ENCODE results near the gene DBT.

The DBT gene

GRCh38 chr1:100229681-100230443 is 19.8 kb downstream of the DBT start:
- TF ChIP-seq TOX (CRISPR knock-in tag; IDR thresholded peaks at IDR 0.05; ENCODE audit: borderline replicate concordance): no peak
- no peak for TF ChIP-seq ZNF70 (CRISPR knock-in tag; IDR thresholded peaks at IDR 0.05)
- TF ChIP-seq BACH2 (CRISPR knock-in tag; IDR thresholded peaks at IDR 0.05; ENCODE audit: borderline replicate concordance): no peak
- no peak for TF ChIP-seq ISL1 (CRISPR knock-in tag; IDR thresholded peaks at IDR 0.05)
- no peak for TF ChIP-seq GLIS3 (CRISPR knock-in tag; IDR thresholded peaks at IDR 0.05)
- no peak for TF ChIP-seq OSR1 (CRISPR knock-in tag; IDR thresholded peaks at IDR 0.05)
- TF ChIP-seq CSDC2 (CRISPR knock-in tag; IDR thresholded peaks at IDR 0.05): no peak
- no peak for TF ChIP-seq TSHZ2 (CRISPR knock-in tag; IDR thresholded peaks at IDR 0.05)
- TF ChIP-seq, protein P1, sequence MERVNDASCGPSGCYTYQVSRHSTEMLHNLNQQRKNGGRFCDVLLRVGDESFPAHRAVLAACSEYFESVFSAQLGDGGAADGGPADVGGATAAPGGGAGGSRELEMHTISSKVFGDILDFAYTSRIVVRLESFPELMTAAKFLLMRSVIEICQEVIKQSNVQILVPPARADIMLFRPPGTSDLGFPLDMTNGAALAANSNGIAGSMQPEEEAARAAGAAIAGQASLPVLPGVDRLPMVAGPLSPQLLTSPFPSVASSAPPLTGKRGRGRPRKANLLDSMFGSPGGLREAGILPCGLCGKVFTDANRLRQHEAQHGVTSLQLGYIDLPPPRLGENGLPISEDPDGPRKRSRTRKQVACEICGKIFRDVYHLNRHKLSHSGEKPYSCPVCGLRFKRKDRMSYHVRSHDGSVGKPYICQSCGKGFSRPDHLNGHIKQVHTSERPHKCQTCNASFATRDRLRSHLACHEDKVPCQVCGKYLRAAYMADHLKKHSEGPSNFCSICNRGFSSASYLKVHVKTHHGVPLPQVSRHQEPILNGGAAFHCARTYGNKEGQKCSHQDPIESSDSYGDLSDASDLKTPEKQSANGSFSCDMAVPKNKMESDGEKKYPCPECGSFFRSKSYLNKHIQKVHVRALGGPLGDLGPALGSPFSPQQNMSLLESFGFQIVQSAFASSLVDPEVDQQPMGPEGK (CRISPR knock-in tag; IDR thresholded peaks at IDR 0.05; ENCODE audit: borderline replicate concordance): no peak
- TF ChIP-seq ZC3H10 (CRISPR knock-in tag; IDR thresholded peaks at IDR 0.05): no peak
- TF ChIP-seq ZNF8 (CRISPR knock-in tag; IDR thresholded peaks at IDR 0.05): no peak
- no peak for TF ChIP-seq ZFP30 (CRISPR knock-in tag; IDR thresholded peaks at IDR 0.05)
- TF ChIP-seq, protein P2, sequence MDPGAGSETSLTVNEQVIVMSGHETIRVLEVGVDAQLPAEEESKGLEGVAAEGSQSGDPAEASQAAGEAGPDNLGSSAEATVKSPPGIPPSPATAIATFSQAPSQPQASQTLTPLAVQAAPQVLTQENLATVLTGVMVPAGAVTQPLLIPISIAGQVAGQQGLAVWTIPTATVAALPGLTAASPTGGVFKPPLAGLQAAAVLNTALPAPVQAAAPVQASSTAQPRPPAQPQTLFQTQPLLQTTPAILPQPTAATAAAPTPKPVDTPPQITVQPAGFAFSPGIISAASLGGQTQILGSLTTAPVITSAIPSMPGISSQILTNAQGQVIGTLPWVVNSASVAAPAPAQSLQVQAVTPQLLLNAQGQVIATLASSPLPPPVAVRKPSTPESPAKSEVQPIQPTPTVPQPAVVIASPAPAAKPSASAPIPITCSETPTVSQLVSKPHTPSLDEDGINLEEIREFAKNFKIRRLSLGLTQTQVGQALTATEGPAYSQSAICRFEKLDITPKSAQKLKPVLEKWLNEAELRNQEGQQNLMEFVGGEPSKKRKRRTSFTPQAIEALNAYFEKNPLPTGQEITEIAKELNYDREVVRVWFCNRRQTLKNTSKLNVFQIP (CRISPR knock-in tag; IDR thresholded peaks at IDR 0.05; ENCODE audit: borderline replicate concordance, low read depth): no peak
- TF ChIP-seq, protein P3, sequence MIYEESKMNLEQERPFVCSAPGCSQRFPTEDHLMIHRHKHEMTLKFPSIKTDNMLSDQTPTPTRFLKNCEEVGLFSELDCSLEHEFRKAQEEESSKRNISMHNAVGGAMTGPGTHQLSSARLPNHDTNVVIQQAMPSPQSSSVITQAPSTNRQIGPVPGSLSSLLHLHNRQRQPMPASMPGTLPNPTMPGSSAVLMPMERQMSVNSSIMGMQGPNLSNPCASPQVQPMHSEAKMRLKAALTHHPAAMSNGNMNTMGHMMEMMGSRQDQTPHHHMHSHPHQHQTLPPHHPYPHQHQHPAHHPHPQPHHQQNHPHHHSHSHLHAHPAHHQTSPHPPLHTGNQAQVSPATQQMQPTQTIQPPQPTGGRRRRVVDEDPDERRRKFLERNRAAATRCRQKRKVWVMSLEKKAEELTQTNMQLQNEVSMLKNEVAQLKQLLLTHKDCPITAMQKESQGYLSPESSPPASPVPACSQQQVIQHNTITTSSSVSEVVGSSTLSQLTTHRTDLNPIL (CRISPR knock-in tag; IDR thresholded peaks at IDR 0.05; ENCODE audit: low read depth): no peak
- TF ChIP-seq TCF4 (CRISPR knock-in tag; IDR thresholded peaks at IDR 0.05; ENCODE audit: borderline replicate concordance): no peak
- no peak for ATAC-seq

GRCh38 chr1:100222428-100222827 is 27.2 kb downstream of the DBT start:
- no peak for ATAC-seq
- no peak for TF ChIP-seq ZFP30 (CRISPR knock-in tag; IDR thresholded peaks at IDR 0.05)
- TF ChIP-seq, protein P1 (CRISPR knock-in tag; IDR thresholded peaks at IDR 0.05; ENCODE audit: borderline replicate concordance): no peak
- no peak for TF ChIP-seq ESRRG (CRISPR knock-in tag; IDR thresholded peaks at IDR 0.05)
- TF ChIP-seq ISL1 (CRISPR knock-in tag; IDR thresholded peaks at IDR 0.05): no peak
- no peak for TF ChIP-seq TOX (CRISPR knock-in tag; IDR thresholded peaks at IDR 0.05; ENCODE audit: borderline replicate concordance)
- TF ChIP-seq, protein P4, sequence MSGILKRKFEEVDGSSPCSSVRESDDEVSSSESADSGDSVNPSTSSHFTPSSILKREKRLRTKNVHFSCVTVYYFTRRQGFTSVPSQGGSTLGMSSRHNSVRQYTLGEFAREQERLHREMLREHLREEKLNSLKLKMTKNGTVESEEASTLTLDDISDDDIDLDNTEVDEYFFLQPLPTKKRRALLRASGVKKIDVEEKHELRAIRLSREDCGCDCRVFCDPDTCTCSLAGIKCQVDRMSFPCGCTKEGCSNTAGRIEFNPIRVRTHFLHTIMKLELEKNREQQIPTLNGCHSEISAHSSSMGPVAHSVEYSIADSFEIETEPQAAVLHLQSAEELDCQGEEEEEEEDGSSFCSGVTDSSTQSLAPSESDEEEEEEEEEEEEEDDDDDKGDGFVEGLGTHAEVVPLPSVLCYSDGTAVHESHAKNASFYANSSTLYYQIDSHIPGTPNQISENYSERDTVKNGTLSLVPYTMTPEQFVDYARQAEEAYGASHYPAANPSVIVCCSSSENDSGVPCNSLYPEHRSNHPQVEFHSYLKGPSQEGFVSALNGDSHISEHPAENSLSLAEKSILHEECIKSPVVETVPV (CRISPR knock-in tag; IDR thresholded peaks at IDR 0.05): no peak
- TF ChIP-seq, protein P3 (CRISPR knock-in tag; IDR thresholded peaks at IDR 0.05; ENCODE audit: low read depth): no peak
- no peak for TF ChIP-seq ZNF565 (CRISPR knock-in tag; conservative IDR thresholded peaks at IDR 0.05; ENCODE audit: low read depth)
- TF ChIP-seq, protein P2 (CRISPR knock-in tag; IDR thresholded peaks at IDR 0.05; ENCODE audit: borderline replicate concordance, low read depth): no peak
- TF ChIP-seq CSDC2 (CRISPR knock-in tag; IDR thresholded peaks at IDR 0.05): no peak

All from SK-N-SH treated with all-trans-retinoic acid at 6 μM for 48 hours (cell line).